ENCODE results near the gene GLOD4. TPM values are rescaled to one million over a fixed set of nuclear protein-coding genes. Genes with fewer than 3 reads are reported as not detected.

The GLOD4 gene
- total and polyA plus RNA-seq, 2 of the 4 experiments (the other 2 are of a cell fraction) = 26.3 to 36.7 TPM

DNA sequence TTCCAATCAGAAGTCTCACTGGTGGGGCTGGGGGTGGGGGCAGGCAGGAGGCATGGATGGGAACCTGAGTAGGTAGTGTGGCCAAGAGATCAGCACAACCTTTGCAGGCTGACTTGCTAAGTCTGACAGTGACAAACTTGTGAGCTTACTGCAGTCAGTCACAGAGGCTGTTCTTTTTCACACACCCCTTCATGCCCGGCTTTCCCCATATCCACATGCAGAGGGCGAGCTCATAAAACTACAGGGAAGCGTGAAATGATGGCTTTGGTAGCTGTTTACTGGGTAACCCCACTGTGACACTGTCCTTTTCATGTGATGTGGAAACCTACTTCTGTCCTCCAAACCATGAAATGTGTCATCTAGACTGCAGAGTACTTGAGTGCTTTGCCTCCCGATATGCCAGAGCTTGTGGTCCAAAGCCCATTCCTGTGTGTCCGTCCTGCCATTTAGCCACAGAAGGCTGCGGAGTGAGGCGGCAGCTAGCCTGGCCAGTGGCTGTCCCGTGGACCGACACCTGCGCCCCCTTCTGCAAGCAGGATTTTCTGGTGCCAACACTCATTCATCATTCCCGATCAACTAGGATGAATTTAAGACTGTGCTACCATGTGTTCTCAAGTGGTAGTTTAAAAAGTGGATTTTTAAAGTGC, 39.8 kb downstream of the GLOD4 start:
- H2BK120ac ChIP-seq (ENCODE audit: low read depth, low read length) = no peak overlapping the region
- peaks cover 68% of the 10 kb centered on the region for H3K36me3 ChIP-seq (ENCODE audit: control insufficient read depth, insufficient read depth, low read length)
- peaks cover 8% of the 10 kb centered on the region for H3K9me1 ChIP-seq (ENCODE audit: insufficient read depth, low read length)
- peaks cover 21 to 88% of the 10 kb centered on the region in 2 experiments for H3K79me1 ChIP-seq (ENCODE audit: low read depth in 1 of 2, low read length in 2 of 2)
- H4K91ac ChIP-seq (ENCODE audit: insufficient read depth, low read depth, low read length) = no peak overlapping the region
- H3K4me3 ChIP-seq (ENCODE audit: insufficient read depth, low read depth, low read length) = no peak overlapping the region
- no peak overlapping the region for H4K8ac ChIP-seq (ENCODE audit: low read depth in 2 of 2, low read length in 2 of 2)
- in situ Hi-C loops (cut with MboI; ENCODE audit: low sequenced_read_pairs) (no loop called here), dilution Hi-C loops (cut with HindIII; ENCODE audit: low sequenced_read_pairs, unreplicated experiment) (no loop called here), intact Hi-C loops (cut with micrococcal nuclease) (no loop called here)
- no TSS peak for BruUV-seq (replicated peaks)
- DNase-seq (no peak), ATAC-seq (ENCODE audit: low read depth) (no peak)
- H2BK20ac ChIP-seq (ENCODE audit: low read depth, low read length) = no peak overlapping the region
- H3K9ac ChIP-seq (ENCODE audit: low read depth, low read length) = no peak overlapping the region
- no peak overlapping the region for H3K18ac ChIP-seq (ENCODE audit: low read depth, low read length)
- no peaks in the 10 kb centered on the region for H3K4me1 ChIP-seq (ENCODE audit: control insufficient read depth, insufficient read depth, low read length)
- H3K56ac ChIP-seq (ENCODE audit: extremely low read depth, insufficient read depth, low read length) = no peak overlapping the region
- WGBS, 2 experiments (ENCODE audit: extremely low coverage in 2 of 2, insufficient read length in 1 of 2) = 73% methylated on average over 2 of the region's 11 CpGs; no CpG with 5 or more reads in 1 of the 2 experiments
- no peak overlapping the region for H3K4ac ChIP-seq (ENCODE audit: low read depth, low read length)
- ChIA-PET CTCF (no interaction called here), POLR2A (ENCODE audit: unreplicated experiment) (no interaction called here)
- H3K23ac ChIP-seq (ENCODE audit: low read depth, low read length) = no peak overlapping the region
- no peaks in the 10 kb centered on the region for H3K27me3 ChIP-seq (ENCODE audit: control insufficient read depth, insufficient read depth, low read length)
- H2AK9ac ChIP-seq (replicated peaks; ENCODE audit: low read depth, low read length, poor library complexity) = no peak overlapping the region
- H3K9me3 ChIP-seq (ENCODE audit: control insufficient read depth, insufficient read depth, low read length) = no peaks in the 10 kb centered on the region
- H2BK5ac ChIP-seq (ENCODE audit: low read depth, low read length, poor library complexity, severe bottlenecking) = no peak overlapping the region
- H2AFZ ChIP-seq (replicated peaks; ENCODE audit: low read length, poor library complexity) = no peak overlapping the region
- no peak for TF ChIP-seq POLR2A (IDR thresholded peaks at IDR 0.05; ENCODE audit: low read depth, low read length)
- TF ChIP-seq, protein P1, sequence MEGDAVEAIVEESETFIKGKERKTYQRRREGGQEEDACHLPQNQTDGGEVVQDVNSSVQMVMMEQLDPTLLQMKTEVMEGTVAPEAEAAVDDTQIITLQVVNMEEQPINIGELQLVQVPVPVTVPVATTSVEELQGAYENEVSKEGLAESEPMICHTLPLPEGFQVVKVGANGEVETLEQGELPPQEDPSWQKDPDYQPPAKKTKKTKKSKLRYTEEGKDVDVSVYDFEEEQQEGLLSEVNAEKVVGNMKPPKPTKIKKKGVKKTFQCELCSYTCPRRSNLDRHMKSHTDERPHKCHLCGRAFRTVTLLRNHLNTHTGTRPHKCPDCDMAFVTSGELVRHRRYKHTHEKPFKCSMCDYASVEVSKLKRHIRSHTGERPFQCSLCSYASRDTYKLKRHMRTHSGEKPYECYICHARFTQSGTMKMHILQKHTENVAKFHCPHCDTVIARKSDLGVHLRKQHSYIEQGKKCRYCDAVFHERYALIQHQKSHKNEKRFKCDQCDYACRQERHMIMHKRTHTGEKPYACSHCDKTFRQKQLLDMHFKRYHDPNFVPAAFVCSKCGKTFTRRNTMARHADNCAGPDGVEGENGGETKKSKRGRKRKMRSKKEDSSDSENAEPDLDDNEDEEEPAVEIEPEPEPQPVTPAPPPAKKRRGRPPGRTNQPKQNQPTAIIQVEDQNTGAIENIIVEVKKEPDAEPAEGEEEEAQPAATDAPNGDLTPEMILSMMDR (conservative IDR thresholded peaks at IDR 0.05; ENCODE audit: low read depth, low read length) = no peak
- TF ChIP-seq CEBPB (IDR thresholded peaks at IDR 0.05; ENCODE audit: low read depth, low read length) = no peak
- TF ChIP-seq RFX5 (IDR thresholded peaks at IDR 0.05; ENCODE audit: low read depth, low read length) = no peak
- TF ChIP-seq, protein P2, sequence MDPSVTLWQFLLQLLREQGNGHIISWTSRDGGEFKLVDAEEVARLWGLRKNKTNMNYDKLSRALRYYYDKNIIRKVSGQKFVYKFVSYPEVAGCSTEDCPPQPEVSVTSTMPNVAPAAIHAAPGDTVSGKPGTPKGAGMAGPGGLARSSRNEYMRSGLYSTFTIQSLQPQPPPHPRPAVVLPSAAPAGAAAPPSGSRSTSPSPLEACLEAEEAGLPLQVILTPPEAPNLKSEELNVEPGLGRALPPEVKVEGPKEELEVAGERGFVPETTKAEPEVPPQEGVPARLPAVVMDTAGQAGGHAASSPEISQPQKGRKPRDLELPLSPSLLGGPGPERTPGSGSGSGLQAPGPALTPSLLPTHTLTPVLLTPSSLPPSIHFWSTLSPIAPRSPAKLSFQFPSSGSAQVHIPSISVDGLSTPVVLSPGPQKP (IDR thresholded peaks at IDR 0.05; ENCODE audit: borderline replicate concordance, low read depth, low read length) = no peak
- TF ChIP-seq MXI1 (IDR thresholded peaks at IDR 0.05; ENCODE audit: borderline replicate concordance, low read depth, low read length) = no peak
- no peak for TF ChIP-seq NFE2L2 (IDR thresholded peaks at IDR 0.05; ENCODE audit: low read depth, low read length)
- TF ChIP-seq, protein P3, sequence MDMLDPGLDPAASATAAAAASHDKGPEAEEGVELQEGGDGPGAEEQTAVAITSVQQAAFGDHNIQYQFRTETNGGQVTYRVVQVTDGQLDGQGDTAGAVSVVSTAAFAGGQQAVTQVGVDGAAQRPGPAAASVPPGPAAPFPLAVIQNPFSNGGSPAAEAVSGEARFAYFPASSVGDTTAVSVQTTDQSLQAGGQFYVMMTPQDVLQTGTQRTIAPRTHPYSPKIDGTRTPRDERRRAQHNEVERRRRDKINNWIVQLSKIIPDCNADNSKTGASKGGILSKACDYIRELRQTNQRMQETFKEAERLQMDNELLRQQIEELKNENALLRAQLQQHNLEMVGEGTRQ (IDR thresholded peaks at IDR 0.05; ENCODE audit: low read depth, low read length) = no peak
- TF ChIP-seq CHD1 (IDR thresholded peaks at IDR 0.05; ENCODE audit: low read depth, low read length) = no peak
- TF ChIP-seq RAD21 (IDR thresholded peaks at IDR 0.05; ENCODE audit: low read length) = no peak
- TF ChIP-seq MAZ (IDR thresholded peaks at IDR 0.05; ENCODE audit: borderline replicate concordance, low read depth, low read length) = no peak
- no peak for TF ChIP-seq BHLHE40 (IDR thresholded peaks at IDR 0.05; ENCODE audit: low read depth, low read length)
- TF ChIP-seq SMC3 (IDR thresholded peaks at IDR 0.05; ENCODE audit: low read depth, low read length) = no peak
- TF ChIP-seq MAFK (IDR thresholded peaks at IDR 0.05; ENCODE audit: low read depth, low read length) = no peak
- no peak for TF ChIP-seq RCOR1 (IDR thresholded peaks at IDR 0.05; ENCODE audit: insufficient replicate concordance, low read length)
- no peak for TF ChIP-seq FOS (IDR thresholded peaks at IDR 0.05; ENCODE audit: low read depth, low read length)
- no peak overlapping the region for H4K5ac ChIP-seq (ENCODE audit: low read depth, low read length)
- no peak overlapping the region for H2BK15ac ChIP-seq (ENCODE audit: low read depth, low read length)
- H3K4me2 ChIP-seq (ENCODE audit: low read depth, low read length) = no peak overlapping the region
- H3K27ac ChIP-seq (ENCODE audit: insufficient read depth, low read length) = no peak overlapping the region
- peaks cover 37% of the 10 kb centered on the region for H4K20me1 ChIP-seq (ENCODE audit: insufficient read depth, low read length)
- H2AK5ac ChIP-seq (ENCODE audit: low read depth, low read length) = no peak overlapping the region
- H3K14ac ChIP-seq (replicated peaks; ENCODE audit: low read depth, low read length) = no peak overlapping the region

Measured in IMR-90 (cell line).